ENCODE measurements around the gene IL12B.

The IL12B gene

GRCh38 chr5:159341906-159342310 is 11.6 kb upstream of the IL12B start:
- ATAC-seq (ENCODE audit: low read depth) (no peak), DNase-seq (ENCODE audit: low spot score in 2 of 2) (no peak)
- no peaks in the 10 kb centered on the region for H3K9me3 Mint-ChIP-seq
- H3K4me3 Mint-ChIP-seq = no peak overlapping the region
- peaks cover 18% of the 10 kb centered on the region for H3K36me3 Mint-ChIP-seq
- no peaks in the 10 kb centered on the region for H3K27me3 Mint-ChIP-seq
- peak overlapping the region; percentile 82 for H3K27ac Mint-ChIP-seq
- peaks cover 41% of the 10 kb centered on the region for H3K4me1 Mint-ChIP-seq

GRCh38 chr5:159341145-159341544 is 10.9 kb upstream of the IL12B start:
- ATAC-seq (ENCODE audit: low read depth) (no peak), DNase-seq (ENCODE audit: low spot score in 2 of 2) (no peak)
- peaks cover 18% of the 10 kb centered on the region for H3K36me3 Mint-ChIP-seq
- H3K9me3 Mint-ChIP-seq = no peaks in the 10 kb centered on the region
- no peaks in the 10 kb centered on the region for H3K27me3 Mint-ChIP-seq
- no peak overlapping the region for H3K4me3 Mint-ChIP-seq
- peaks cover 47% of the 10 kb centered on the region for H3K4me1 Mint-ChIP-seq
- no peak overlapping the region for H3K27ac Mint-ChIP-seq

DNA sequence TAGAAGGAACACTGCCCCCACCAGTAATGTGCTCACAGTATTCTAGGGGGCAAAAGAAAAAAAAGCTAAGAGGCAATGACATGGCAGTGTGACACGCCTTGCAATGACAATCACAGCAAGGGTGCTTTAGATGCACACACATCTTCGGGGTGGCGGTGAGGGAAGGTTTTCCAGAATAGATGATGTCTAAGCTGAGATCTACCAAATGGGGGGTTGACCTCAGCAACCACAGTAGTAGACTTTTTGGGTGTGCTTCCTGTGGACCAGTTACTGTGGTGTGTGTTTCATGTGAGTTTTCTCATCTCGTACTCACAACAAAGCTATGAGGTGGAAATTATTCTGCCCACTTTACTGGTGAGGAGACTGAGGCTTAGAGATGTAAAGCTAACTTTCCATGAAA is 10.2 kb upstream of the IL12B start:
- no peak overlapping the region for H3K27ac Mint-ChIP-seq
- DNase-seq (ENCODE audit: low spot score in 2 of 2) (no peak), ATAC-seq (ENCODE audit: low read depth) (no peak)
- H3K4me1 Mint-ChIP-seq = peaks cover 44% of the 10 kb centered on the region
- H3K27me3 Mint-ChIP-seq = no peaks in the 10 kb centered on the region
- H3K9me3 Mint-ChIP-seq = no peaks in the 10 kb centered on the region
- H3K36me3 Mint-ChIP-seq = peaks cover 18% of the 10 kb centered on the region
- no peak overlapping the region for H3K4me3 Mint-ChIP-seq

GRCh38 chr5:159339460-159339859 is 9.2 kb upstream of the IL12B start:
- no peak for ATAC-seq (ENCODE audit: low read depth)
- H3K27ac Mint-ChIP-seq = peak overlapping the region; percentile 28

GRCh38 chr5:159338118-159338517 is 7.8 kb upstream of the IL12B start:
- Mint-ChIP-seq H3K9me3 (peaks cover 2% of the 10 kb centered on the region), H3K4me1 (peaks cover 43% of the 10 kb centered on the region), H3K27ac (peak overlapping the region; percentile 99), H3K36me3 (peaks cover 9% of the 10 kb centered on the region), H3K4me3 (peak overlapping the region; percentile 7), H3K27me3 (no peaks in the 10 kb centered on the region)
- DNase-seq (ENCODE audit: low spot score in 2 of 2) (no peak), ATAC-seq (ENCODE audit: low read depth) (no peak)

More at GRCh38 chr5:159339460-159339859, 9.2 kb upstream of the IL12B start:
- H3K27me3 Mint-ChIP-seq = no peaks in the 10 kb centered on the region
- no peak for DNase-seq (ENCODE audit: low spot score in 2 of 2)
- no peak overlapping the region for H3K4me3 Mint-ChIP-seq
- peaks cover 2% of the 10 kb centered on the region for H3K9me3 Mint-ChIP-seq
- H3K4me1 Mint-ChIP-seq = peaks cover 49% of the 10 kb centered on the region
- peaks cover 17% of the 10 kb centered on the region for H3K36me3 Mint-ChIP-seq

GRCh38 chr5:159337016-159337955 is 7.0 kb upstream of the IL12B start:
- H3K27me3 Mint-ChIP-seq = no peaks in the 10 kb centered on the region
- H3K36me3 Mint-ChIP-seq = peaks cover 9% of the 10 kb centered on the region
- DNase-seq (ENCODE audit: low spot score in 2 of 2) = peak in 1 of 2 donors; percentile 14
- peak overlapping the region; percentile 7 for H3K4me3 Mint-ChIP-seq
- peak; percentile 37 for ATAC-seq (ENCODE audit: low read depth)
- H3K27ac Mint-ChIP-seq = peak overlapping the region; percentile 99
- peaks cover 2% of the 10 kb centered on the region for H3K9me3 Mint-ChIP-seq
- peaks cover 49% of the 10 kb centered on the region for H3K4me1 Mint-ChIP-seq

DNA sequence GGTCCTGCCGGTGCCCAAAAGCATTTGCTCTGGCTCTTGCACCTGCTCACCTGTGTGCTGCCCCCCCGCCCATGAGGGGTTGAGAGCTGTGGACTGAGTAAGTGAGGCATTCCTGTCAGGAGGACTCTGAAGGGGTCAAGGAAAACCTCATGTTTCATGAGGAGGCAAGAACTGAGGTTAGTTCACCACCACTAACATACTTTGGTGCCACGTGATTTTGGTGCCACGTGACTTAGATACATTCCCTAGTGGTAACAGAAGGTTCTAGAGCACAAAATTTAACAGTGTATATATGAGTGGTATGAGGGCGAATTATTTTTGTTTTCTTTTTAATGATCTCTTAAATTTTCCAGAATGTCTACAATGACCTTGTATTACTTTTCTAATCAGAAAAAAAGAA is 6.3 kb upstream of the IL12B start:
- Mint-ChIP-seq H3K27me3 (no peaks in the 10 kb centered on the region), H3K4me3 (peak overlapping the region; percentile 8), H3K9me3 (peaks cover 2% of the 10 kb centered on the region), H3K27ac (peak overlapping the region; percentile 99), H3K36me3 (peaks cover 5% of the 10 kb centered on the region), H3K4me1 (peaks cover 52% of the 10 kb centered on the region)
- no peak for ATAC-seq (ENCODE audit: low read depth)
- DNase-seq (ENCODE audit: low spot score in 2 of 2) = no peak

DNA sequence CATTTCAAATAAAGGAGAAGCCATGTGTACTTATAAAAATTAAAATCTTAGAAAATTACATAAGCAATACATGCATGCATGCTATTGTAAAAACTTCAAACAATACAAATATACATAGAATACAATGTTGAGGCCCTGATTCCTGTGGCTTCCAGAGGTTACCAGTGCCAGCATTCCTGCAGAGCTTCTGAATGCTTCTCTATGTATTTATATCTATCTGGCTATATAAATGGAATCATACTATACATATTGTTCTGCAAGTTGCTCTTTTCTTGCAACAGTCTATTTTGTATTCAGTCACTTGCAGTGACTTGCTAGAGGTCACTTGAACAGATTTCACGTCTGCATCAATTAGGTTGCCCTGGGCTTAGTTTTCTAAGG is 3.2 kb upstream of the IL12B start:
- Mint-ChIP-seq H3K4me3 (no peak overlapping the region), H3K4me1 (peaks cover 54% of the 10 kb centered on the region), H3K36me3 (peaks cover 5% of the 10 kb centered on the region), H3K9me3 (peaks cover 2% of the 10 kb centered on the region), H3K27me3 (no peaks in the 10 kb centered on the region), H3K27ac (peak overlapping the region; percentile 99)
- ATAC-seq (ENCODE audit: low read depth) (no peak), DNase-seq (ENCODE audit: low spot score in 2 of 2) (no peak)

DNA sequence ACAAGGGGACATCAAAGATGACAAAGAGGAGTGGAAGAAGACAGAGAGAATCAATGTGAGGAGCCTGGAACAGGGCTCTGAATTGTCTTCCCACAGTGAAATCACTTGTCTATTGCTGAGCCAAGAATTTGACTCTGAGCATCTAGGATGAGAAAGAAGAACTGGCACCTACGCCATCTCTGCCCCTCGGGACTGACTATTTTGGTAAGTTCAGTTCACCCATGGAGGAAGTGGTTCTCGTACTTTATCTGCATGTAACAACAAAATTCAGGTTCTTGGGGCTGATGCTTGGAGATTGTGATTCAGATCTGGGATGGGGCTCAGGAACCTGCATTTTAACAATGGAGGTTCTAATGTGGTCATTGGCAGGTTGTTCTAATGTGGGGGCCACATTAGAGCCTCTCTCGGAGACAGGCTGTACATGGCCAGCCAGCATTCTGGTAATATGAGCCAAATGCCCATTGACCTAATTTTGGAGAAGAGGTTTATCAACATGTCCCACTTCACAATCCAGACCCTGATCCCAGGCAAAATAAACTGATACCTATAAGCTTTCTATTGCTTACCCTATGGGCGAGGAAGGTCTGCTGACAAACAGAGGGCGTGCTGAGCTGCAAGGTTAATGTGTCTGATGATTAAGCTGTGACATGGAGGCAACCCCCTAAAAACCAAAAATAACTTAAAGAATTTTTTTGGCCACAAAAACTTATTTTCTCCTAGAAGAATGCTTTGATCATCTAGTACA is 2.7 kb upstream of the IL12B start:
- H3K4me3 Mint-ChIP-seq = peak overlapping the region; percentile 88
- H3K27me3 Mint-ChIP-seq = no peaks in the 10 kb centered on the region
- ATAC-seq (ENCODE audit: low read depth) (peak; percentile 72), DNase-seq (ENCODE audit: low spot score in 2 of 2) (peak; percentile 43 to 69)
- H3K27ac Mint-ChIP-seq = peak overlapping the region; percentile 99
- H3K4me1 Mint-ChIP-seq = peaks cover 50% of the 10 kb centered on the region
- peaks cover 2% of the 10 kb centered on the region for H3K9me3 Mint-ChIP-seq
- peaks cover 5% of the 10 kb centered on the region for H3K36me3 Mint-ChIP-seq

- Mint-ChIP-seq H3K4me3 (peak overlapping the region; percentile 88), H3K9me3 (peaks cover 2% of the 10 kb centered on the region), H3K27ac (peak overlapping the region; percentile 99), H3K27me3 (no peaks in the 10 kb centered on the region), H3K36me3 (peaks cover 4% of the 10 kb centered on the region), H3K4me1 (peaks cover 35% of the 10 kb centered on the region)
- peak; percentile 55 for ATAC-seq (ENCODE audit: low read depth)
- peak; percentile 82 to 85 for DNase-seq (ENCODE audit: low spot score in 2 of 2)
Observed at GRCh38 chr5:159331093-159331973, 1.0 kb upstream of the IL12B start.

GRCh38 chr5:159324986-159325385 is 5.3 kb downstream of the IL12B start:
- H3K36me3 Mint-ChIP-seq = no peaks in the 10 kb centered on the region
- no peaks in the 10 kb centered on the region for H3K27me3 Mint-ChIP-seq
- no peaks in the 10 kb centered on the region for H3K4me1 Mint-ChIP-seq
- DNase-seq (ENCODE audit: low spot score in 2 of 2) (no peak), ATAC-seq (ENCODE audit: low read depth) (no peak)
- no peaks in the 10 kb centered on the region for H3K9me3 Mint-ChIP-seq
- no peak overlapping the region for H3K27ac Mint-ChIP-seq
- H3K4me3 Mint-ChIP-seq = no peak overlapping the region

GRCh38 chr5:159324102-159324755 is 6.1 kb downstream of the IL12B start:
- Mint-ChIP-seq H3K36me3 (no peaks in the 10 kb centered on the region), H3K9me3 (no peaks in the 10 kb centered on the region), H3K27ac (no peak overlapping the region), H3K4me3 (no peak overlapping the region), H3K27me3 (no peaks in the 10 kb centered on the region), H3K4me1 (no peaks in the 10 kb centered on the region)
- ATAC-seq (ENCODE audit: low read depth) = no peak
- no peak for DNase-seq (ENCODE audit: low spot score in 2 of 2)

DNA sequence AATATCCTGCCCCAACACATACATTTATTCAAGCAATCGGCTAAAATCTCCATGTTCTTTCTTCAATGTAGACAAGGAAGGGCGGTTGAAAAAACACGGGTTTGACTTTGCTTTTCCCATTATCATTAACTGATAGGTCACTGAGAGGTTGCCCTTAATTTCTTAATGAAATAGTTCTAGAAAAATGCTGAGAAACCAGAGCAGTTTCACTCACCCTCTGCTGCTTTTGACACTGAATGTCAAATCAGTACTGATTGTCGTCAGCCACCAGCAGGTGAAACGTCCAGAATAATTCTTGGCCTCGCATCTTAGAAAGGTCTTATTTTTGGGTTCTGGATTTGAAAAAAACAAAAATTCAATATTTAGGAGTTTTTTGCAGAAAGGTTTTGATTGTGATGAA is 8.1 kb downstream of the IL12B start:
- ATAC-seq (ENCODE audit: low read depth) = no peak
- Mint-ChIP-seq H3K27ac (no peak overlapping the region), H3K4me1 (no peaks in the 10 kb centered on the region), H3K4me3 (no peak overlapping the region), H3K9me3 (no peaks in the 10 kb centered on the region), H3K36me3 (no peaks in the 10 kb centered on the region), H3K27me3 (no peaks in the 10 kb centered on the region)
- no peak for DNase-seq (ENCODE audit: low spot score in 2 of 2)

Data from memory B cell (primary cell).